KMS-11 (cell line): ENCODE data around the gene NUDT21.
"Not testable (repeated sequence)": the region's sequence is repeated elsewhere in the genome, so short reads cannot be mapped to it uniquely, and the experiment has no call there.

ENCODE experiments used
- H2AFZ ChIP-seq: fragments of 200-600 bp; sonication (generic); 2 replicates; pipeline ENCODE4 v1.6.1; 2016; ENCODE audit warnings: antibody characterized with exemption, mixed run types, low read depth
- H3K27ac ChIP-seq: fragments of 200-600 bp; sonication (generic); 2 replicates; pipeline ENCODE4 v1.6.1; 2016; ENCODE audit warnings: mild to moderate bottlenecking, mixed run types
- H3K27me3 ChIP-seq: fragments of 200-600 bp; sonication (generic); 2 replicates; pipeline ENCODE4 v1.6.1; 2017; ENCODE audit warnings: mild to moderate bottlenecking, low read depth, mixed run types, moderate library complexity; ENCODE audit not compliant: insufficient read depth
- H3K36me3 ChIP-seq: fragments of 200-600 bp; sonication (generic); 2 replicates; pipeline ENCODE4 v1.6.1; 2017; ENCODE audit warnings: mild to moderate bottlenecking, mixed run types; ENCODE audit not compliant: insufficient read depth
- H3K4me1 ChIP-seq: fragments of 200-600 bp; sonication (generic); 2 replicates; pipeline ENCODE4 v1.6.1; 2016; ENCODE audit warnings: mild to moderate bottlenecking, low read depth, mixed run types; ENCODE audit not compliant: poor library complexity, severe bottlenecking
- H3K4me2 ChIP-seq: fragments of 200-600 bp; sonication (generic); 2 replicates; pipeline ENCODE4 v1.7.0; 2016; ENCODE audit warnings: mild to moderate bottlenecking, mixed run types
- H3K4me3 ChIP-seq: fragments of 200-600 bp; sonication (generic); IDR thresholded peaks from 2 replicates; pipeline ENCODE4 v1.6.1; 2017; ENCODE audit warnings: low read depth, low read length, mixed read lengths; ENCODE audit not compliant: insufficient read depth
- H3K79me2 ChIP-seq: fragments of 200-600 bp; sonication (generic); 2 replicates; pipeline ENCODE4 v1.6.1; 2016; ENCODE audit warnings: low read depth, mixed run types; ENCODE audit not compliant: insufficient read depth
- H3K9ac ChIP-seq: fragments of 200-600 bp; sonication (generic); 2 replicates; pipeline ENCODE4 v1.6.1; 2016; ENCODE audit warnings: mild to moderate bottlenecking, mixed run types
- H4K20me1 ChIP-seq: fragments of 200-600 bp; sonication (generic); 2 replicates; pipeline ENCODE4 v1.6.1; 2016; ENCODE audit warnings: mild to moderate bottlenecking, mixed run types; ENCODE audit not compliant: insufficient read depth
- TF ChIP-seq, protein P1 (sequence below): fragments of 200-600 bp; sonication (generic); conservative IDR thresholded peaks from 2 replicates; pipeline ENCODE4 v1.6.1; 2017; ENCODE audit warnings: low read depth, mild to moderate bottlenecking, antibody characterized with exemption, low read length, moderate library complexity, mixed read lengths

NUDT21 gene

DNA sequence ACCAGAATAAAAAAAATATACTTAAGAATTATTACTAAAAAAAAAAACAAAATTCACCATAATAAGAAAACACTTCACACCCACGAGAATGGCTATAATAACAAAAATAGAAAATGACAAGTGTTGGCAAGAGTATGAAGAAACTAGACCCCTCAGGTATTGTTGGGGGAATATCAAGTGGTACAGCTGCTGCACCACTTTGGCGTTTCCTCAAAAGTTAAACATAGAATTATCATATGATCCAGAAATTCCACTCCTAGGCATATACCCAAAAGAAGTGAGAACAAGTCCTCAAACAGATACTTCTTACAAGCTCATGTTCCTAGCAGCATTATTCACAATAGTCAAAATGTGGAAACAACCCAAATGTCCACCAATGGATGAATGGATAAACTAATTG lies 52.1 kb downstream of the NUDT21 start:
- Histone ChIP-seq H3K27me3 (no peaks in the 10 kb centered on the region), H3K4me2 (no peak overlapping the region), H3K27ac (no peak overlapping the region), H4K20me1 (no peaks in the 10 kb centered on the region), H3K36me3 (no peaks in the 10 kb centered on the region), H3K4me1 (no peaks in the 10 kb centered on the region), H3K4me3 (no peak overlapping the region), H3K9ac (no peak overlapping the region), H2AFZ (no peak overlapping the region), H3K79me2 (no peaks in the 10 kb centered on the region)
- TF ChIP-seq, protein P1, sequence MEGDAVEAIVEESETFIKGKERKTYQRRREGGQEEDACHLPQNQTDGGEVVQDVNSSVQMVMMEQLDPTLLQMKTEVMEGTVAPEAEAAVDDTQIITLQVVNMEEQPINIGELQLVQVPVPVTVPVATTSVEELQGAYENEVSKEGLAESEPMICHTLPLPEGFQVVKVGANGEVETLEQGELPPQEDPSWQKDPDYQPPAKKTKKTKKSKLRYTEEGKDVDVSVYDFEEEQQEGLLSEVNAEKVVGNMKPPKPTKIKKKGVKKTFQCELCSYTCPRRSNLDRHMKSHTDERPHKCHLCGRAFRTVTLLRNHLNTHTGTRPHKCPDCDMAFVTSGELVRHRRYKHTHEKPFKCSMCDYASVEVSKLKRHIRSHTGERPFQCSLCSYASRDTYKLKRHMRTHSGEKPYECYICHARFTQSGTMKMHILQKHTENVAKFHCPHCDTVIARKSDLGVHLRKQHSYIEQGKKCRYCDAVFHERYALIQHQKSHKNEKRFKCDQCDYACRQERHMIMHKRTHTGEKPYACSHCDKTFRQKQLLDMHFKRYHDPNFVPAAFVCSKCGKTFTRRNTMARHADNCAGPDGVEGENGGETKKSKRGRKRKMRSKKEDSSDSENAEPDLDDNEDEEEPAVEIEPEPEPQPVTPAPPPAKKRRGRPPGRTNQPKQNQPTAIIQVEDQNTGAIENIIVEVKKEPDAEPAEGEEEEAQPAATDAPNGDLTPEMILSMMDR: no peak

DNA sequence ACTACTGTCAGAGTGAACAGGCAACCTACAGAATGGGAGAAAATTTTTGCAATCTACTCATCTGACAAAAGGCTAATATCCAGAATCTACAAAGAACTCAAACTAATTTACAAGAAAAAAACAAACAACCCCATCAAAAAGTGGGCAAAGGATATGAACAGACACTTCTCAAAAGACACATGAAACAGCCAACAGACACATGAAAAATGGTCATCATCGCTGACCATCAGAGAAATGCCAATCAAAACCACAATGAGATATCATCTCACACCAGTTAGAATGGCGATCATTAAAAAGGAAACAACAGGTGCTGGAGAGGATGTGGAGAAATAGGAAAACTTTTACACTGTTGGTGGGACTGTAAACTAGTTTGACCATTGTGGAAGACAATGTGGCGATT lies 54.4 kb downstream of the NUDT21 start:
- H3K4me2 ChIP-seq, H3K27ac ChIP-seq, H3K27me3 ChIP-seq, H3K4me3 ChIP-seq, H3K36me3 ChIP-seq, H2AFZ ChIP-seq, H3K79me2 ChIP-seq, H4K20me1 ChIP-seq, H3K9ac ChIP-seq, H3K4me1 ChIP-seq: not testable (repeated sequence)

DNA sequence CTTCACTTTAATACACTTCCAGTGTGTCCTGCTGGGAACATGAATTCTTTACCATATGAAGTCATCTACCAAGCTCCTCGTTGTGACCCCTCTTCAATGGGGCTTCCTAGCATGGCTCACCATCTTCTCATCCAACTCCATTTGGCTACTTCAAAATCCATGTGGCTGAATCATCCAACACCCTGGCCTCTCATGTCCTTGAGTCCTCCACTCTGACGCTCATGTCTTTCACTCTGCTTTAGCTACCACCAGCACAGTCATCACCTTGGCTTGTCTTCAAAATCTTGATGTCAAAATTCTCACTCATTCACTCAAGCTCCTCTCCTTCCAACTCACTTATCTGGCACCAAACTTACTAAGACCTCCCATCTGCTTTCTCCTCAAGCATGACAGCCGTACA lies 61.6 kb downstream of the NUDT21 start:
- Histone ChIP-seq H3K79me2 (no peaks in the 10 kb centered on the region), H3K9ac (no peak overlapping the region), H2AFZ (no peak overlapping the region), H4K20me1 (no peaks in the 10 kb centered on the region), H3K27ac (no peak overlapping the region), H3K27me3 (no peaks in the 10 kb centered on the region), H3K4me2 (no peak overlapping the region), H3K4me3 (no peak overlapping the region), H3K36me3 (no peaks in the 10 kb centered on the region), H3K4me1 (no peaks in the 10 kb centered on the region)
- TF ChIP-seq, protein P1: no peak

DNA sequence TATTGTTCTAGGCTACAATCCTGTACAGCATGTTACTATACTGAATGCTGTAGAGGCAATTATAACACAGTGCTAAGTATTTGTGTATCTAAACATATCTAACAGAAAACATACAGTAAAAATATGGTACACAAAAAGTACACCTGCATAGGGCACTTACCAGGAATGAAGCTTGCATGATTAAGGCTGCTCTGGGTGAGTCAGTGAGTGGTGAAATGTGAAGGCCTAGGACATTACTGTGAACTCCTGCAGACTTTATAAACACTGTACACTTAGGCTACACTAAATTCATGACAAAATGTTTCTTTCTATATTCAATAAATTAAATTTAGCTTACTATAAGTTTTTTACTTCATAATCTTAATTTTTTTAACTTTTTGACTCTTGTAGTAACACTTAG lies 62.9 kb downstream of the NUDT21 start:
- TF ChIP-seq, protein P1: no peak
- Histone ChIP-seq H3K4me1 (no peaks in the 10 kb centered on the region), H3K4me3 (no peak overlapping the region), H3K27ac (no peak overlapping the region), H3K79me2 (no peaks in the 10 kb centered on the region), H4K20me1 (no peaks in the 10 kb centered on the region), H3K4me2 (no peak overlapping the region), H3K36me3 (no peaks in the 10 kb centered on the region), H3K9ac (no peak overlapping the region), H3K27me3 (no peaks in the 10 kb centered on the region), H2AFZ (no peak overlapping the region)

DNA sequence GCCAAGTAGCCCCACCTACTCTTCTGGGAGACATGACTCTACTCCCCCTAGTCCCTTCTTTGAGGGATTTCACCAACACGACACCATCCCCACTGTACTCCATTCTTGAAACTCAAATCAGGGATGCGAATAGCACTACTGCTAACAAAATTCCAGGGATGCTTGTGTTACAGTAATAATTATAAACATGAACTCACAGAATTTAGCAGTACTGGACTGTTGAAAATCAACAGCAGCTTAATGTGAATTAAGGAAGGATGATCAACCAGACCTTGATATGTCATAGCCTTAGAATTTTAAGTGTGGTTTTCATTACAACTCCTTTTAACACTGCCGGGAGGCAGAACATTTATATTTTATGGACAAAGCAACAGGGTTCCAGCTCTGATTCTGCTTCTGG lies 63.7 kb downstream of the NUDT21 start:
- no peaks in the 10 kb centered on the region for H3K4me1 ChIP-seq
- TF ChIP-seq, protein P1: no peak
- H3K36me3 ChIP-seq: no peaks in the 10 kb centered on the region
- no peaks in the 10 kb centered on the region for H4K20me1 ChIP-seq
- no peak overlapping the region for H3K27ac ChIP-seq
- H3K9ac ChIP-seq: no peak overlapping the region
- H3K27me3 ChIP-seq: no peaks in the 10 kb centered on the region
- no peak overlapping the region for H3K4me2 ChIP-seq
- no peaks in the 10 kb centered on the region for H3K79me2 ChIP-seq
- no peak overlapping the region for H2AFZ ChIP-seq
- H3K4me3 ChIP-seq: no peak overlapping the region
